Central memory CD8-positive, alpha-beta T cell (primary cell): Measurements from ENCODE around the gene TJP2.
A peak's percentile ranks its signal among the peaks of the same experiment; 100 is the strongest.

Experiments used
- ATAC-seq: fragments of 150-1000 bp; cut with Tn5 transposase; replicated peaks from 2 replicates; pipeline ENCODE4 v1.10.0; 2022; ENCODE audit warnings: mild to moderate bottlenecking, moderate FRiP score, moderate number of reproducible peaks; ENCODE audit not compliant: poor library complexity, severe bottlenecking; ENCODE audit errors: extremely low read depth
- DNase-seq, 2 donors: peaks; one replicate each; pipeline ENCODE4 v3.0.0; 2021; ENCODE audit warnings: low spot score in 2 of 2
- H3K27ac Mint-ChIP-seq: one replicate; pipeline ENCODE4 v1.8.0; 2022; ENCODE audit warnings: low read depth, mild to moderate bottlenecking, moderate library complexity, mixed read lengths
- H3K27me3 Mint-ChIP-seq: one replicate; pipeline ENCODE4 v1.8.0; 2022; ENCODE audit warnings: mixed read lengths
- H3K36me3 Mint-ChIP-seq: one replicate; pipeline ENCODE4 v1.8.0; 2022; ENCODE audit warnings: mild to moderate bottlenecking, moderate library complexity, mixed read lengths; ENCODE audit not compliant: insufficient read depth
- H3K4me1 Mint-ChIP-seq: one replicate; pipeline ENCODE4 v1.8.0; 2022; ENCODE audit warnings: mixed read lengths
- H3K4me3 Mint-ChIP-seq: one replicate; pipeline ENCODE4 v1.8.0; 2022; ENCODE audit warnings: mild to moderate bottlenecking, moderate library complexity, mixed read lengths
- H3K9me3 Mint-ChIP-seq: one replicate; pipeline ENCODE4 v1.8.0; 2022; ENCODE audit warnings: mixed read lengths

Gene TJP2

GRCh38 chr9:69186841-69187611 is 12.9 kb downstream of the TJP2 start:
- no peaks in the 10 kb centered on the region for H3K4me1 Mint-ChIP-seq
- DNase-seq (no peak), ATAC-seq (no peak)
- H3K9me3 Mint-ChIP-seq: no peaks in the 10 kb centered on the region
- H3K27me3 Mint-ChIP-seq: no peaks in the 10 kb centered on the region
- no peaks in the 10 kb centered on the region for H3K36me3 Mint-ChIP-seq
- no peak overlapping the region for H3K27ac Mint-ChIP-seq
- H3K4me3 Mint-ChIP-seq: no peak overlapping the region

GRCh38 chr9:69188975-69189374 is 14.9 kb downstream of the TJP2 start:
- no peak overlapping the region for H3K27ac Mint-ChIP-seq
- H3K4me1 Mint-ChIP-seq: no peaks in the 10 kb centered on the region
- H3K27me3 Mint-ChIP-seq: no peaks in the 10 kb centered on the region
- H3K36me3 Mint-ChIP-seq: no peaks in the 10 kb centered on the region
- H3K4me3 Mint-ChIP-seq: no peak overlapping the region
- no peak for ATAC-seq
- no peak for DNase-seq
- no peaks in the 10 kb centered on the region for H3K9me3 Mint-ChIP-seq

- no peak overlapping the region for H3K27ac Mint-ChIP-seq
- H3K4me1 Mint-ChIP-seq: no peaks in the 10 kb centered on the region
- H3K4me3 Mint-ChIP-seq: no peak overlapping the region
- no peak for DNase-seq
- no peaks in the 10 kb centered on the region for H3K9me3 Mint-ChIP-seq
- ATAC-seq: no peak
- no peaks in the 10 kb centered on the region for H3K27me3 Mint-ChIP-seq
- no peaks in the 10 kb centered on the region for H3K36me3 Mint-ChIP-seq
These were observed 16.2 kb downstream of the TJP2 start for GRCh38 chr9:69190086-69190862.

- Mint-ChIP-seq H3K4me1 (no peaks in the 10 kb centered on the region), H3K36me3 (no peaks in the 10 kb centered on the region), H3K9me3 (no peaks in the 10 kb centered on the region), H3K4me3 (no peak overlapping the region), H3K27ac (no peak overlapping the region), H3K27me3 (no peaks in the 10 kb centered on the region)
- ATAC-seq (no peak), DNase-seq (no peak)
These were observed 16.7 kb downstream of the TJP2 start for GRCh38 chr9:69190863-69191181.

- no peak for ATAC-seq
These were observed 17.2 kb downstream of the TJP2 start for GRCh38 chr9:69191231-69191630.

GRCh38 chr9:69192214-69192613 is 18.1 kb downstream of the TJP2 start:
- H3K27ac Mint-ChIP-seq: no peak overlapping the region
- no peaks in the 10 kb centered on the region for H3K4me1 Mint-ChIP-seq
- no peak for DNase-seq
- H3K9me3 Mint-ChIP-seq: no peaks in the 10 kb centered on the region
- H3K36me3 Mint-ChIP-seq: no peaks in the 10 kb centered on the region
- ATAC-seq: no peak
- no peaks in the 10 kb centered on the region for H3K27me3 Mint-ChIP-seq
- H3K4me3 Mint-ChIP-seq: no peak overlapping the region

More at GRCh38 chr9:69191231-69191630, 17.2 kb downstream of the TJP2 start:
- no peak overlapping the region for H3K27ac Mint-ChIP-seq
- no peak overlapping the region for H3K4me3 Mint-ChIP-seq
- H3K4me1 Mint-ChIP-seq: no peaks in the 10 kb centered on the region
- H3K36me3 Mint-ChIP-seq: no peaks in the 10 kb centered on the region
- H3K9me3 Mint-ChIP-seq: no peaks in the 10 kb centered on the region
- H3K27me3 Mint-ChIP-seq: no peaks in the 10 kb centered on the region
- DNase-seq: no peak

GRCh38 chr9:69193685-69194032 is 19.6 kb downstream of the TJP2 start:
- Mint-ChIP-seq H3K36me3 (no peaks in the 10 kb centered on the region), H3K4me1 (no peaks in the 10 kb centered on the region), H3K27me3 (no peaks in the 10 kb centered on the region), H3K9me3 (no peaks in the 10 kb centered on the region), H3K4me3 (no peak overlapping the region), H3K27ac (no peak overlapping the region)
- ATAC-seq: no peak
- DNase-seq: no peak

GRCh38 chr9:69194702-69195418 is 20.8 kb downstream of the TJP2 start:
- no peaks in the 10 kb centered on the region for H3K36me3 Mint-ChIP-seq
- no peaks in the 10 kb centered on the region for H3K9me3 Mint-ChIP-seq
- ATAC-seq (no peak), DNase-seq (no peak)
- H3K4me1 Mint-ChIP-seq: peaks cover 5% of the 10 kb centered on the region
- H3K27me3 Mint-ChIP-seq: no peaks in the 10 kb centered on the region
- no peak overlapping the region for H3K4me3 Mint-ChIP-seq
- H3K27ac Mint-ChIP-seq: no peak overlapping the region

- no peaks in the 10 kb centered on the region for H3K9me3 Mint-ChIP-seq
- H3K4me3 Mint-ChIP-seq: no peak overlapping the region
- ATAC-seq (no peak), DNase-seq (no peak)
- H3K36me3 Mint-ChIP-seq: no peaks in the 10 kb centered on the region
- H3K27me3 Mint-ChIP-seq: no peaks in the 10 kb centered on the region
- H3K4me1 Mint-ChIP-seq: peaks cover 13% of the 10 kb centered on the region
- no peak overlapping the region for H3K27ac Mint-ChIP-seq
These were observed 21.6 kb downstream of the TJP2 start for GRCh38 chr9:69195668-69196067.

- DNase-seq: no peak
- no peaks in the 10 kb centered on the region for H3K36me3 Mint-ChIP-seq
- H3K4me1 Mint-ChIP-seq: peaks cover 14% of the 10 kb centered on the region
- no peak overlapping the region for H3K4me3 Mint-ChIP-seq
- no peak for ATAC-seq
- H3K9me3 Mint-ChIP-seq: no peaks in the 10 kb centered on the region
- no peaks in the 10 kb centered on the region for H3K27me3 Mint-ChIP-seq
- no peak overlapping the region for H3K27ac Mint-ChIP-seq
These were observed 23.6 kb downstream of the TJP2 start for GRCh38 chr9:69197687-69198086.

- H3K4me1 Mint-ChIP-seq: peaks cover 14% of the 10 kb centered on the region
- no peaks in the 10 kb centered on the region for H3K9me3 Mint-ChIP-seq
- H3K4me3 Mint-ChIP-seq: no peak overlapping the region
- H3K27ac Mint-ChIP-seq: no peak overlapping the region
- no peaks in the 10 kb centered on the region for H3K27me3 Mint-ChIP-seq
- DNase-seq (no peak), ATAC-seq (no peak)
- no peaks in the 10 kb centered on the region for H3K36me3 Mint-ChIP-seq
These were observed 24.6 kb downstream of the TJP2 start for GRCh38 chr9:69198521-69199220.

GRCh38 chr9:69199769-69200470 is 25.8 kb downstream of the TJP2 start:
- H3K27me3 Mint-ChIP-seq: no peaks in the 10 kb centered on the region
- H3K4me3 Mint-ChIP-seq: no peak overlapping the region
- ATAC-seq (no peak), DNase-seq (no peak)
- peaks cover 14% of the 10 kb centered on the region for H3K4me1 Mint-ChIP-seq
- H3K36me3 Mint-ChIP-seq: no peaks in the 10 kb centered on the region
- H3K9me3 Mint-ChIP-seq: no peaks in the 10 kb centered on the region
- H3K27ac Mint-ChIP-seq: peak overlapping the region; percentile 48
